Esophagus muscularis mucosa (tissue), 4 donors: ENCODE measurements around the gene LRRC43.

Source experiments
- EP300 ChIP-seq: sonication (generic); formaldehyde crosslinking; IDR thresholded peaks from one replicate; pipeline ENCODE4 v1.6.1; 2017; ENCODE audit warnings: antibody characterized with exemption
- POLR2A ChIP-seq: fragments of 450-650 bp; IDR thresholded peaks from one replicate; pipeline ENCODE4 v1.6.1; 2017; ENCODE audit warnings: antibody characterized with exemption, moderate library complexity, mild to moderate bottlenecking, low read depth
- POLR2AphosphoS5 ChIP-seq, 2 donors: sonication (generic); formaldehyde crosslinking; IDR thresholded peaks; one replicate each; pipeline ENCODE4 v1.6.1; 2017; ENCODE audit warnings: antibody characterized with exemption in 2 of 2
- TF ChIP-seq, protein P1 (sequence below), 3 experiments: fragments of 200-600 bp in 2 of 3; fragments of 450-650 bp in 1 of 3; sonication (generic) in 2 of 3; IDR thresholded peaks; one replicate each; pipeline ENCODE4 v1.5.1; 2017 to 2019; ENCODE audit warnings: antibody characterized with exemption in 3 of 3, mild to moderate bottlenecking in 2 of 3, moderate library complexity in 1 of 3

DNA sequence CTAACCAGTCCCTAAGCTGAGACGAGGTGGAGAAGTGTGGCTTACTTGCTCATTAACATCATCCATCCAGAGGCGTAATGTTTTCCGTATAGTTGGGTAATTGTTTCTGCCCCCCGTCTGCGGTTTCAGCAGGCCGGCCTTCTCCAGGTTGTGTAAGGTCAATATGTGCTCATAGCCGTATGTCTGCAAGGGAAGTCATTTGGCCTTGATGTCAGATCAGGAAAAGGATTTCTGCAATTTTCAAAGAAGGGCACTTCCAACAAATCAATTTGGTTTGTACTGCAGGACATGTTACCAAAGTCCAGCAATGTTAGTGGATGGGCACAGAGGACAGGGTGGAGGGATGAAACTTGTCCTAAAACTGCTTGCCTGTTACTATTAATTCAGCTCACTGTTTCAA is 52.8 kb downstream of the LRRC43 start:
- no peak for TF ChIP-seq EP300
- TF ChIP-seq, protein P1, sequence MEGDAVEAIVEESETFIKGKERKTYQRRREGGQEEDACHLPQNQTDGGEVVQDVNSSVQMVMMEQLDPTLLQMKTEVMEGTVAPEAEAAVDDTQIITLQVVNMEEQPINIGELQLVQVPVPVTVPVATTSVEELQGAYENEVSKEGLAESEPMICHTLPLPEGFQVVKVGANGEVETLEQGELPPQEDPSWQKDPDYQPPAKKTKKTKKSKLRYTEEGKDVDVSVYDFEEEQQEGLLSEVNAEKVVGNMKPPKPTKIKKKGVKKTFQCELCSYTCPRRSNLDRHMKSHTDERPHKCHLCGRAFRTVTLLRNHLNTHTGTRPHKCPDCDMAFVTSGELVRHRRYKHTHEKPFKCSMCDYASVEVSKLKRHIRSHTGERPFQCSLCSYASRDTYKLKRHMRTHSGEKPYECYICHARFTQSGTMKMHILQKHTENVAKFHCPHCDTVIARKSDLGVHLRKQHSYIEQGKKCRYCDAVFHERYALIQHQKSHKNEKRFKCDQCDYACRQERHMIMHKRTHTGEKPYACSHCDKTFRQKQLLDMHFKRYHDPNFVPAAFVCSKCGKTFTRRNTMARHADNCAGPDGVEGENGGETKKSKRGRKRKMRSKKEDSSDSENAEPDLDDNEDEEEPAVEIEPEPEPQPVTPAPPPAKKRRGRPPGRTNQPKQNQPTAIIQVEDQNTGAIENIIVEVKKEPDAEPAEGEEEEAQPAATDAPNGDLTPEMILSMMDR (IDR thresholded peaks at IDR 0.05), result no peak
- no peak for TF ChIP-seq POLR2A
- TF ChIP-seq POLR2AphosphoS5 (IDR thresholded peaks at IDR 0.05), result no peak
